HepG2 (cell line): Measurements from ENCODE around the gene HTRA1. TPM values are rescaled to one million over a fixed set of nuclear protein-coding genes. Genes with fewer than 3 reads are reported as not detected.

Source experiments
- ATAC-seq: fragments of 200-7000 bp; cut with Tn5 transposase; 3 replicates; pipeline ENCODE4 v1.9.1; 2020; ENCODE audit warnings: mild to moderate bottlenecking, moderate library complexity
- BruUV-seq: library from RNA; stranded (reverse); fragments of 400-500 nt; replicated peaks from 2 replicates; lab custom pipeline; 2021; lab: Mats Ljungman, UMichigan
- CTCF ChIA-PET: fragments of 300-600 bp; formaldehyde crosslinking; extraction: SDS; loops from one replicate; lab custom pipeline; 2021; ENCODE audit warnings: low total read pairs, inconsistent platforms, low intra/inter-chr PET ratio; lab: Yijun Ruan, JAX
- POLR2A ChIA-PET: fragments of 350-600 bp; sonication (Branson Sonifier 250); formaldehyde crosslinking; loops from one replicate; lab custom pipeline; 2020; ENCODE audit warnings: antibody characterized with exemption, inconsistent platforms; lab: Yijun Ruan, JAX
- DNase-seq: peaks from one replicate; pipeline ENCODE4 v3.0.0-alpha.2; 2015; ENCODE audit warnings: low spot score
- FAIRE-seq: peaks from 3 replicates; lab custom pipeline; 2011; peaks lifted over from hg19 to GRCh38; lab: Jason Lieb, UNC
- H2AFZ ChIP-seq: one replicate; pipeline ENCODE4 v1.6.1; 2011; ENCODE audit warnings: low read length, inconsistent platforms
- H3K27ac ChIP-seq: fragments of 300-600 bp; 3 replicates; pipeline ENCODE4 v1.8.0; 2011; ENCODE audit warnings: mixed run types, mild to moderate bottlenecking, mixed read lengths, low read length, inconsistent platforms; ENCODE audit not compliant: insufficient read depth; ENCODE audit errors: extremely low read length
- H3K27me3 ChIP-seq, 2 experiments: fragments of 200-600 bp in 1 of 2; 2 replicates in 1 of 2; 3 replicates in 1 of 2; pipeline versions ENCODE4 v1.6.0 to v1.8.0; 2011; ENCODE audit warnings: low read length in 2 of 2, mild to moderate bottlenecking in 2 of 2, moderate library complexity in 2 of 2, inconsistent platforms in 1 of 2; ENCODE audit not compliant: insufficient read depth in 2 of 2, control insufficient read depth in 1 of 2
- H3K36me3 ChIP-seq, 2 experiments: fragments of 200-600 bp in 1 of 2; replicated peaks in 1 of 2; 2 replicates in 1 of 2; 3 replicates in 1 of 2; pipeline versions ENCODE4 v1.5.1 to v1.8.0; 2011; ENCODE audit warnings: low read length in 2 of 2, inconsistent platforms in 1 of 2; ENCODE audit not compliant: insufficient read depth in 2 of 2, control insufficient read depth in 1 of 2
- H3K4me1 ChIP-seq: 2 replicates; pipeline ENCODE4 v1.5.1; 2012; ENCODE audit warnings: low read length, inconsistent platforms; ENCODE audit not compliant: insufficient read depth
- H3K4me2 ChIP-seq: 2 replicates; pipeline ENCODE4 v1.6.0; 2011; ENCODE audit warnings: low read depth, low read length, inconsistent platforms
- H3K4me3 ChIP-seq, 3 experiments: fragments of 200-600 bp in 1 of 3; sonication (generic), shearing (Covaris generic) in 1 of 3; replicated peaks in 1 of 3; 2 replicates each; pipeline ENCODE4 v1.5.1; 2011 to 2016; ENCODE audit warnings: low read length in 3 of 3, inconsistent platforms in 2 of 3, low read depth in 2 of 3, mild to moderate bottlenecking in 2 of 3, control low read depth in 1 of 3, mixed read lengths in 1 of 3; ENCODE audit not compliant: insufficient read depth in 1 of 3
- H3K79me2 ChIP-seq: one replicate; pipeline ENCODE4 v1.6.1; 2011; ENCODE audit warnings: low read length, inconsistent platforms; ENCODE audit not compliant: insufficient read depth
- H3K9ac ChIP-seq: 2 replicates; pipeline ENCODE4 v1.6.0; 2011; ENCODE audit warnings: mild to moderate bottlenecking, low read depth, low read length, inconsistent platforms; ENCODE audit not compliant: insufficient read depth
- H3K9me3 ChIP-seq: 2 replicates; pipeline ENCODE4 v1.5.1; 2012; ENCODE audit warnings: mild to moderate bottlenecking, low read length
- H4K20me1 ChIP-seq: 2 replicates; pipeline ENCODE4 v1.6.0; 2011; ENCODE audit warnings: inconsistent platforms, mild to moderate bottlenecking, low read length, moderate library complexity; ENCODE audit not compliant: insufficient read depth
- ATF7 ChIP-seq, 2 experiments: fragments of 450-650 bp in 1 of 2; sonication (generic) in 1 of 2; formaldehyde crosslinking in 1 of 2; IDR thresholded peaks; 2 replicates each; pipeline versions ENCODE4 v1.4.0 to v1.6.1; 2016 to 2020; ENCODE audit warnings: antibody characterized with exemption in 1 of 2, mild to moderate bottlenecking in 1 of 2, missing genetic modification reagents in 1 of 2
- CREB1 ChIP-seq, 2 experiments: fragments of 450-650 bp in 1 of 2; IDR thresholded peaks; 2 replicates each; pipeline ENCODE4 v1.6.1; 2016 to 2017; ENCODE audit warnings: control low read depth in 1 of 2, mild to moderate bottlenecking in 1 of 2, missing compliant biosample characterization in 1 of 2, missing genetic modification characterization in 1 of 2
- LBX2 ChIP-seq: sonication (generic); formaldehyde crosslinking; IDR thresholded peaks from 2 replicates; pipeline ENCODE4 v1.5.0; 2020; ENCODE audit warnings: missing genetic modification reagents, mild to moderate bottlenecking, borderline replicate concordance
- MAFK ChIP-seq, 2 experiments: IDR thresholded peaks in 1 of 2; conservative IDR thresholded peaks in 1 of 2; 2 replicates each; pipeline ENCODE4 v1.6.1; 2011; ENCODE audit warnings: improper control_type of control experiment in 2 of 2, low read length in 2 of 2
- RBFOX2 ChIP-seq: fragments of 200-400 bp; formaldehyde crosslinking; IDR thresholded peaks from 2 replicates; pipeline ENCODE4 v1.6.1; 2017; ENCODE audit warnings: low read depth, mild to moderate bottlenecking, low read length
- ZNF432 ChIP-seq: sonication (generic); formaldehyde crosslinking; IDR thresholded peaks from 2 replicates; pipeline ENCODE4 v1.5.0; 2020; ENCODE audit warnings: missing genetic modification reagents, mild to moderate bottlenecking, borderline replicate concordance
- ZNF496 ChIP-seq: sonication (generic); formaldehyde crosslinking; IDR thresholded peaks from 2 replicates; pipeline ENCODE4 v1.8.1; 2023; ENCODE audit warnings: mild to moderate bottlenecking, moderate library complexity, missing genetic modification reagents; ENCODE audit not compliant: insufficient replicate concordance
- ZNF550 ChIP-seq: sonication (generic); formaldehyde crosslinking; IDR thresholded peaks from 2 replicates; pipeline ENCODE4 v1.4.0; 2020; ENCODE audit warnings: mild to moderate bottlenecking, missing genetic modification reagents, borderline replicate concordance
- ZNF703 ChIP-seq: sonication (generic); formaldehyde crosslinking; IDR thresholded peaks from 2 replicates; pipeline ENCODE4 v1.5.1; 2020; ENCODE audit warnings: missing genetic modification reagents, mild to moderate bottlenecking, moderate library complexity, borderline replicate concordance
- ZNF724P ChIP-seq: sonication (generic); formaldehyde crosslinking; IDR thresholded peaks from 2 replicates; pipeline ENCODE4 v1.8.0; 2022; ENCODE audit warnings: missing genetic modification reagents, borderline replicate concordance
- WGBS: methylation state at CpG from one replicate; pipeline ENCODE4 v1.1.6; 2017; ENCODE audit warnings: low lambda C conversion rate; 5-methylcytosine and 5-hydroxymethylcytosine counted together
- in situ Hi-C: cut with HindIII; loops from 2 replicates; pipeline ENCODE4 v1.10.0; 2017; ENCODE audit warnings: low pct_unique_long_range_greater_than_20kb; ENCODE audit not compliant: extremely low pct_ligation_motif_present
- intact Hi-C: fragments of 100-400 bp; cut with micrococcal nuclease; formaldehyde crosslinking; loops from one replicate; pipeline ENCODE4 v1.10.0; 2022; ENCODE audit not compliant: unreplicated experiment
- polyA plus RNA-seq, 8 experiments: library from polyadenylated mRNA; depleted of rRNA in 3 of 8; stranded (reverse) in 7 of 8; unstranded in 1 of 8; fragments of >200 nt; fragmentation: Illumina TruSeq in 4 of 8; extraction: Trizol in 4 of 8; gene quantifications; 2 replicates each; pipeline versions ENCODE4 v1.2.1 to v1.2.3, GENCODE V29; 2011 to 2016; ENCODE audit warnings: low read depth in 4 of 8, missing spikeins in 1 of 8, mixed read lengths in 1 of 8; ENCODE audit not compliant: insufficient read depth in 1 of 8
- total RNA-seq, 5 experiments: library from RNA; depleted of rRNA; stranded (reverse); fragments of >200 nt; fragmentation: Illumina TruSeq; extraction: Trizol; gene quantifications; 2 replicates each; pipeline ENCODE4 v1.2.3, GENCODE V29; 2016; ENCODE audit warnings: low read depth in 1 of 5
- TF ChIP-seq, protein P1 (sequence below): sonication (generic); formaldehyde crosslinking; IDR thresholded peaks from 2 replicates; pipeline ENCODE4 v1.4.0; 2020; ENCODE audit warnings: missing genetic modification reagents, borderline replicate concordance

HTRA1 gene
- total and polyA plus RNA-seq, 2 of the 13 experiments (the other 11 are each of a cell fraction or from before 2014, with no cell fraction given), result 0.11 to 0.40 TPM

DNA sequence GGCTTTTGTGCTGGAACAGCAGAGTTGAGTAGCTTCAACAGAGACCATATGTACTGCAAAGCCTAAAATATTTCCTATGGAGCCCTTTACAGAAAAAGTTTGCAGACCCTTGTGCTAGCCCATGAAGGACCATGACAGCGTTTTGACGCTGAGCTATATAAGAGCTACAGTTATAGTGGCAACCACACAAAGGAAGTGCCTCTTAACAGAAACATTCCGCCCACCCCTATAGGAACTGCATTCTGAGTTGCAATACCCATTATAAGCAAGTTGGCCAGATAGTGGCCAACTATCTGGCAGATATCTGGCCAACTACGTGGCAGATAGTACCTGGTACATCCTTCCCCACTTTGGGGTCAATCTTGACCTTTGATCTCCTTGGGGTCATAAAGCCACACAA, 51.7 kb downstream of the HTRA1 start:
- CTCF ChIA-PET, result no interaction called here
- no peak overlapping the region for H2AFZ ChIP-seq
- peaks cover 4 to 39% of the 10 kb centered on the region in 2 experiments; a peak in 3 of 5 replicates for H3K27me3 ChIP-seq
- POLR2A ChIA-PET, result no interaction called here
- BruUV-seq, result no TSS peak
- H3K36me3 ChIP-seq, result no peaks in the 10 kb centered on the region
- H3K9ac ChIP-seq, result no peak overlapping the region
- no peaks in the 10 kb centered on the region for H4K20me1 ChIP-seq
- no peaks in the 10 kb centered on the region for H3K4me1 ChIP-seq
- no peak overlapping the region for H3K4me2 ChIP-seq
- H3K79me2 ChIP-seq, result no peaks in the 10 kb centered on the region
- FAIRE-seq (no peak), DNase-seq (no peak), ATAC-seq (no peak)
- TF ChIP-seq RBFOX2 (no peak), LBX2 (CRISPR knock-in tag) (no peak), ZNF496 (no peak), ZNF432 (CRISPR knock-in tag) (no peak), ZNF724P (no peak), ZNF550 (CRISPR knock-in tag) (no peak)
- H3K9me3 ChIP-seq, result no peaks in the 10 kb centered on the region
- 5% methylated on average over 2 of the region's 4 CpGs for WGBS
- H3K27ac ChIP-seq, result no peak overlapping the region
- no peak overlapping the region for H3K4me3 ChIP-seq
- intact Hi-C loops (no loop called here), in situ Hi-C loops (no loop called here)

DNA sequence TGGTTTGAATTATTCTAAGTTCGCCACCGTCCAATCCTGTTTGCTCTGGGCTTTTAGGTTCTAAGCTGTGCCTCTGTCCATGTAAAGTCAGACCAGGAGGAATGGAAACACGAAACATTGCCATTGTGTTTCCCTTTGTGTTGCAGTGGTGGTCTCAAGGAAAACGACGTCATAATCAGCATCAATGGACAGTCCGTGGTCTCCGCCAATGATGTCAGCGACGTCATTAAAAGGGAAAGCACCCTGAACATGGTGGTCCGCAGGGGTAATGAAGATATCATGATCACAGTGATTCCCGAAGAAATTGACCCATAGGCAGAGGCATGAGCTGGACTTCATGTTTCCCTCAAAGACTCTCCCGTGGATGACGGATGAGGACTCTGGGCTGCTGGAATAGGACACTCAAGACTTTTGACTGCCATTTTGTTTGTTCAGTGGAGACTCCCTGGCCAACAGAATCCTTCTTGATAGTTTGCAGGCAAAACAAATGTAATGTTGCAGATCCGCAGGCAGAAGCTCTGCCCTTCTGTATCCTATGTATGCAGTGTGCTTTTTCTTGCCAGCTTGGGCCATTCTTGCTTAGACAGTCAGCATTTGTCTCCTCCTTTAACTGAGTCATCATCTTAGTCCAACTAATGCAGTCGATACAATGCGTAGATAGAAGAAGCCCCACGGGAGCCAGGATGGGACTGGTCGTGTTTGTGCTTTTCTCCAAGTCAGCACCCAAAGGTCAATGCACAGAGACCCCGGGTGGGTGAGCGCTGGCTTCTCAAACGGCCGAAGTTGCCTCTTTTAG, 52.9 kb downstream of the HTRA1 start:
- FAIRE-seq (no peak), DNase-seq (no peak), ATAC-seq (no peak)
- H3K27me3 ChIP-seq, result peaks cover 6 to 31% of the 10 kb centered on the region in 2 experiments; a peak in 3 of 5 replicates
- H3K27ac ChIP-seq, result no peak overlapping the region
- ChIA-PET POLR2A (no interaction called here), CTCF (no interaction called here)
- no peak overlapping the region for H3K4me3 ChIP-seq
- H3K9ac ChIP-seq, result no peak overlapping the region
- no TSS peak for BruUV-seq
- H3K9me3 ChIP-seq, result no peaks in the 10 kb centered on the region
- no peaks in the 10 kb centered on the region for H3K4me1 ChIP-seq
- TF ChIP-seq MAFK (conservative IDR thresholded peaks at IDR 0.05 in 1 of 2, IDR thresholded peaks at IDR 0.05 in 1 of 2; ENCODE audit: low read length in 2 of 2), result 0 out of 4 replicates have a peak, but pooled peaks of 1 of the 2 experiments have one; percentile 1
- TF ChIP-seq, protein P1, sequence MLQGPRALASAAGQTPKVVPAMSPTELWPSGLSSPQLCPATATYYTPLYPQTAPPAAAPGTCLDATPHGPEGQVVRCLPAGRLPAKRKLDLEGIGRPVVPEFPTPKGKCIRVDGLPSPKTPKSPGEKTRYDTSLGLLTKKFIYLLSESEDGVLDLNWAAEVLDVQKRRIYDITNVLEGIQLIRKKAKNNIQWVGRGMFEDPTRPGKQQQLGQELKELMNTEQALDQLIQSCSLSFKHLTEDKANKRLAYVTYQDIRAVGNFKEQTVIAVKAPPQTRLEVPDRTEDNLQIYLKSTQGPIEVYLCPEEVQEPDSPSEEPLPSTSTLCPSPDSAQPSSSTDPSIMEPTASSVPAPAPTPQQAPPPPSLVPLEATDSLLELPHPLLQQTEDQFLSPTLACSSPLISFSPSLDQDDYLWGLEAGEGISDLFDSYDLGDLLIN, result no peak
- peak; percentile 79 for TF ChIP-seq CREB1 (IDR thresholded peaks at IDR 0.05)
- TF ChIP-seq CREB1 (CRISPR knock-in tag; IDR thresholded peaks at IDR 0.05), result no peak
- no peak for TF ChIP-seq ZNF703 (CRISPR knock-in tag)
- TF ChIP-seq ATF7 (IDR thresholded peaks at IDR 0.05), result peak; percentile 89
- TF ChIP-seq ATF7 (CRISPR knock-in tag; IDR thresholded peaks at IDR 0.05), result no peak
- intact Hi-C loops (no loop called here), in situ Hi-C loops (no loop called here)
- H3K4me2 ChIP-seq, result no peak overlapping the region
- H2AFZ ChIP-seq, result no peak overlapping the region
- 52% methylated on average over 22 of the region's 22 CpGs for WGBS
- no peaks in the 10 kb centered on the region for H4K20me1 ChIP-seq
- H3K36me3 ChIP-seq, result no peaks in the 10 kb centered on the region
- H3K79me2 ChIP-seq, result no peaks in the 10 kb centered on the region
